ENCODE measurements around the gene IL1A.

GRCh38 chr2:112723995-112724394, 60.3 kb downstream of the IL1A start:
- TF ChIP-seq POLR2A (IDR thresholded peaks at IDR 0.05; ENCODE audit: low read depth, low read length) (no peak), TAF1 (IDR thresholded peaks at IDR 0.05; ENCODE audit: borderline replicate concordance, low read depth, low read length) (no peak), CTCF (IDR thresholded peaks at IDR 0.05 in 2 of 3, conservative IDR thresholded peaks at IDR 0.05 in 1 of 3; ENCODE audit: control insufficient read depth in 2 of 3, extremely low read depth in 1 of 3, insufficient read depth in 1 of 3, low read depth in 3 of 3, low read length in 3 of 3) (no peak), EZH2 (IDR thresholded peaks at IDR 0.05; ENCODE audit: borderline replicate concordance, control insufficient read depth, low read depth, low read length) (no peak), SP1 (IDR thresholded peaks at IDR 0.05; ENCODE audit: low read depth, low read length) (no peak), EP300 (IDR thresholded peaks at IDR 0.05; ENCODE audit: borderline replicate concordance in 1 of 2, control insufficient read depth in 1 of 2, low read depth in 2 of 2, low read length in 2 of 2) (no peak), PRDM15 (CRISPR knock-in tag; IDR thresholded peaks at IDR 0.05) (no peak)

Measured in GM12878 (cell line).